Measurements from ENCODE around the gene VSTM1.
A peak's percentile ranks its signal among the peaks of the same experiment; 100 is the strongest.
"Not testable (repeated sequence)": the region's sequence is repeated elsewhere in the genome, so short reads cannot be mapped to it uniquely, and the experiment has no call there.

VSTM1 gene

GRCh38 chr19:54073829-54074228, 10.1 kb upstream of the VSTM1 start:
- DNase-seq (ENCODE audit: low read depth), result no peak

GRCh38 chr19:54069470-54069869, 5.8 kb upstream of the VSTM1 start:
- DNase-seq (ENCODE audit: low read depth), result no peak

GRCh38 chr19:54062643-54063042, 1.1 kb downstream of the VSTM1 start:
- DNase-seq (ENCODE audit: low read depth), result no peak

GRCh38 chr19:54047616-54048015, 16.1 kb downstream of the VSTM1 start:
- no peak for DNase-seq (ENCODE audit: low read depth)

- DNase-seq (ENCODE audit: low read depth), result no peak
Observed at GRCh38 chr19:54045771-54046170, 17.9 kb downstream of the VSTM1 start.

- no peak for DNase-seq (ENCODE audit: low read depth)
Observed at GRCh38 chr19:54042989-54043388, 20.7 kb downstream of the VSTM1 start.

GRCh38 chr19:54041969-54042606, 21.6 kb downstream of the VSTM1 start:
- no peak for DNase-seq (ENCODE audit: low read depth)

- DNase-seq (ENCODE audit: low read depth), result no peak
Observed at GRCh38 chr19:54040003-54040402, 23.7 kb downstream of the VSTM1 start.

GRCh38 chr19:54036542-54036941, 27.2 kb downstream of the VSTM1 start:
- DNase-seq (ENCODE audit: low read depth), result not testable (repeated sequence)

GRCh38 chr19:54035215-54036178, 28.2 kb downstream of the VSTM1 start:
- DNase-seq (ENCODE audit: low read depth), result peak; percentile 58

GRCh38 chr19:54030895-54031586, 32.7 kb downstream of the VSTM1 start:
- DNase-seq (ENCODE audit: low read depth), result no peak

GRCh38 chr19:54029930-54030490, 33.7 kb downstream of the VSTM1 start:
- DNase-seq (ENCODE audit: low read depth), result peak; percentile 24

- DNase-seq (ENCODE audit: low read depth), result no peak
Observed at GRCh38 chr19:54029301-54029700, 34.4 kb downstream of the VSTM1 start.

GRCh38 chr19:54026656-54027055, 37.0 kb downstream of the VSTM1 start:
- DNase-seq (ENCODE audit: low read depth), result no peak

- DNase-seq (ENCODE audit: low read depth), result no peak
Observed at GRCh38 chr19:54024660-54025059, 39.0 kb downstream of the VSTM1 start.

- no peak for DNase-seq (ENCODE audit: low read depth)
Observed at GRCh38 chr19:54023191-54023590, 40.5 kb downstream of the VSTM1 start.

GRCh38 chr19:54021932-54022331, 41.8 kb downstream of the VSTM1 start:
- no peak for DNase-seq (ENCODE audit: low read depth)

GRCh38 chr19:54021363-54021762, 42.3 kb downstream of the VSTM1 start:
- DNase-seq (ENCODE audit: low read depth), result no peak

GRCh38 chr19:54017261-54017660, 46.4 kb downstream of the VSTM1 start:
- DNase-seq (ENCODE audit: low read depth), result no peak

GRCh38 chr19:54014920-54015560, 48.7 kb downstream of the VSTM1 start:
- no peak for DNase-seq (ENCODE audit: low read depth)

GRCh38 chr19:54013866-54014265, 49.8 kb downstream of the VSTM1 start:
- DNase-seq (ENCODE audit: low read depth), result no peak
